Neural progenitor cell (in vitro differentiated cells): ENCODE results near the gene PLEKHG7. TPM values are rescaled to one million over a fixed set of nuclear protein-coding genes. Genes with fewer than 3 reads are reported as not detected.
A peak's percentile ranks its signal among the peaks of the same experiment; 100 is the strongest.

Experiments used
- DNase-seq: peaks from one replicate; pipeline ENCODE4 v3.0.0-alpha.2; 2016; ENCODE audit warnings: low spot score
- H2AFZ ChIP-seq: fragments of 200-600 bp; sonication (generic); replicated peaks from 2 replicates; pipeline ENCODE4 v1.6.1; 2016; ENCODE audit warnings: antibody characterized with exemption
- H3F3A ChIP-seq: fragments of 200-600 bp; sonication (generic); 2 replicates; pipeline ENCODE4 v1.6.1; 2016; ENCODE audit warnings: antibody characterized with exemption, low read depth
- H3K27ac ChIP-seq: fragments of 200-600 bp; sonication (generic); 2 replicates; pipeline ENCODE4 v1.5.1; 2016; ENCODE audit warnings: mild to moderate bottlenecking
- H3K27me3 ChIP-seq: fragments of 200-600 bp; sonication (generic); 2 replicates; pipeline ENCODE4 v1.6.1; 2016; ENCODE audit warnings: mild to moderate bottlenecking, moderate library complexity
- H3K36me3 ChIP-seq: fragments of 200-600 bp; sonication (generic); 2 replicates; pipeline ENCODE4 v1.5.1; 2016
- H3K4me1 ChIP-seq: fragments of 200-600 bp; sonication (generic); 2 replicates; pipeline ENCODE4 v1.6.1; 2016; ENCODE audit warnings: mixed run types
- H3K4me2 ChIP-seq: fragments of 200-600 bp; sonication (generic); 2 replicates; pipeline ENCODE4 v1.6.1; 2016
- H3K4me3 ChIP-seq: fragments of 200-600 bp; sonication (generic); 2 replicates; pipeline ENCODE4 v1.5.1; 2016
- H3K79me2 ChIP-seq: fragments of 200-600 bp; sonication (generic); 2 replicates; pipeline ENCODE4 v1.6.1; 2016; ENCODE audit warnings: low read depth
- H3K9ac ChIP-seq: fragments of 200-600 bp; sonication (generic); 2 replicates; pipeline ENCODE4 v1.6.1; 2016
- H3K9me3 ChIP-seq: fragments of 200-600 bp; sonication (generic); 2 replicates; pipeline ENCODE4 v1.5.1; 2016; ENCODE audit warnings: low read depth
- H4K20me1 ChIP-seq: fragments of 200-600 bp; sonication (generic); 2 replicates; pipeline ENCODE4 v1.6.1; 2016; ENCODE audit warnings: low read depth
- H3K27ac Mint-ChIP-seq: 3 replicates; pipeline ENCODE4 v1.8.0; 2021; ENCODE audit warnings: mixed read lengths
- H3K27me3 Mint-ChIP-seq: 2 replicates; pipeline ENCODE4 v1.8.0; 2022; ENCODE audit warnings: low read depth, mild to moderate bottlenecking, inconsistent platforms, moderate library complexity, mixed read lengths; ENCODE audit not compliant: insufficient read depth
- H3K36me3 Mint-ChIP-seq: 3 replicates; pipeline ENCODE4 v1.8.0; 2021; ENCODE audit warnings: mixed read lengths
- H3K4me1 Mint-ChIP-seq: 3 replicates; pipeline ENCODE4 v1.8.0; 2021; ENCODE audit warnings: mixed read lengths
- H3K4me3 Mint-ChIP-seq: 3 replicates; pipeline ENCODE4 v1.8.0; 2021; ENCODE audit warnings: mild to moderate bottlenecking, moderate library complexity, mixed read lengths
- H3K9me3 Mint-ChIP-seq: 3 replicates; pipeline ENCODE4 v1.8.0; 2020; ENCODE audit warnings: mixed read lengths
- CTCF ChIP-seq: fragments of 200-600 bp; sonication (generic); IDR thresholded peaks from 2 replicates; pipeline ENCODE4 v1.5.1; 2017; ENCODE audit warnings: antibody characterized with exemption, mild to moderate bottlenecking
- EZH2 ChIP-seq: fragments of 200-600 bp; sonication (generic); IDR thresholded peaks from 2 replicates; pipeline ENCODE4 v1.6.1; 2017; ENCODE audit warnings: antibody characterized with exemption, mild to moderate bottlenecking, moderate library complexity
- EZH2phosphoT487 ChIP-seq: fragments of 200-600 bp; sonication (generic); IDR thresholded peaks from 2 replicates; pipeline ENCODE4 v1.6.1; 2017; ENCODE audit warnings: antibody characterized with exemption
- total RNA-seq: library from RNA; depleted of rRNA; stranded (reverse); fragments of >200 nt; gene quantifications from 2 replicates; pipeline ENCODE4 v1.2.3, GENCODE V29; 2015; ENCODE audit warnings: low replicate concordance

PLEKHG7 gene
- total RNA-seq, 1 donor from 2014 or later, result not detected

DNA sequence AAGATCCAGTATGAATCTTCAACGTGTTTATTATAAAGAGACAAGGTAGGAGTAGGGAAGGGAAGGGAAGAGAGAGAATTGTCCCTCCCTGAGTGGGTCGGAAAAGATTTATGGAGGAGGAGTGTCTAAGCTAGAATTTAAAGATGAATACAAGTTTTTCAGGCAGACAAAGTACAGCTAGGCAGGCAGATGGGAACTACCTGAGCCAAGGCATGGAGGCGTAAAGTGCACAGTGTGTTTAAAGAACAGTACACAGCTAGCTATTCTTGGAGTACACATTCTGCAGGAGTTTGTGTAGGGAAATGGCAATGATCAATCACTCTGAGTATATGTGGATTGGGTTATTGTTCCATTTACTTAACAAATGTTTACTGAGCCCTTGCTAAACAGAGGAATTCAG lies 20.1 kb downstream of the PLEKHG7 start:
- peaks cover 8% of the 10 kb centered on the region for H3K9me3 ChIP-seq
- no peaks in the 10 kb centered on the region for H3K36me3 ChIP-seq
- H3K9me3 Mint-ChIP-seq, result peaks cover 6% of the 10 kb centered on the region
- no peaks in the 10 kb centered on the region for H3K27me3 ChIP-seq
- no peak overlapping the region for H3K27ac Mint-ChIP-seq
- no peaks in the 10 kb centered on the region for H3K79me2 ChIP-seq
- H3K36me3 Mint-ChIP-seq, result no peaks in the 10 kb centered on the region
- H3K4me2 ChIP-seq, result no peak overlapping the region
- no peak overlapping the region for H3K27ac ChIP-seq
- no peaks in the 10 kb centered on the region for H3F3A ChIP-seq
- DNase-seq, result no peak
- H4K20me1 ChIP-seq, result no peaks in the 10 kb centered on the region
- no peak overlapping the region for H3K4me3 ChIP-seq
- TF ChIP-seq EZH2phosphoT487, result no peak
- no peak for TF ChIP-seq EZH2
- no peak for TF ChIP-seq CTCF
- H3K4me1 ChIP-seq, result no peaks in the 10 kb centered on the region
- H3K27me3 Mint-ChIP-seq, result no peaks in the 10 kb centered on the region
- no peak overlapping the region for H2AFZ ChIP-seq
- no peak overlapping the region for H3K9ac ChIP-seq
- no peaks in the 10 kb centered on the region for H3K4me1 Mint-ChIP-seq
- no peak overlapping the region for H3K4me3 Mint-ChIP-seq

GRCh38 chr12:92726850-92727249 lies 24.1 kb downstream of the PLEKHG7 start:
- Histone ChIP-seq H3K36me3 (no peaks in the 10 kb centered on the region), H3K9me3 (peaks cover 8% of the 10 kb centered on the region), H3K4me3 (no peak overlapping the region), H3K9ac (no peak overlapping the region), H3K79me2 (no peaks in the 10 kb centered on the region), H3K27ac (no peak overlapping the region), H3F3A (no peaks in the 10 kb centered on the region), H2AFZ (no peak overlapping the region), H3K4me1 (peaks cover 11% of the 10 kb centered on the region), H4K20me1 (no peaks in the 10 kb centered on the region), H3K27me3 (no peaks in the 10 kb centered on the region), H3K4me2 (no peak overlapping the region)
- Mint-ChIP-seq H3K4me3 (no peak overlapping the region), H3K36me3 (no peaks in the 10 kb centered on the region), H3K27ac (no peak overlapping the region), H3K4me1 (no peaks in the 10 kb centered on the region), H3K27me3 (no peaks in the 10 kb centered on the region), H3K9me3 (peaks cover 6% of the 10 kb centered on the region)
- TF ChIP-seq CTCF, result no peak
- TF ChIP-seq EZH2, result no peak
- no peak for TF ChIP-seq EZH2phosphoT487
- DNase-seq, result no peak

- H3K4me2 ChIP-seq, result no peak overlapping the region
- H3F3A ChIP-seq, result no peaks in the 10 kb centered on the region
- peaks cover 11% of the 10 kb centered on the region for H3K4me1 ChIP-seq
- no peak overlapping the region for H3K4me3 ChIP-seq
- no peak overlapping the region for H3K4me3 Mint-ChIP-seq
- H3K9ac ChIP-seq, result no peak overlapping the region
- no peak for TF ChIP-seq EZH2
- TF ChIP-seq EZH2phosphoT487, result no peak
- TF ChIP-seq CTCF, result no peak
- H2AFZ ChIP-seq, result no peak overlapping the region
- H3K27ac ChIP-seq, result no peak overlapping the region
- no peaks in the 10 kb centered on the region for H4K20me1 ChIP-seq
- peak overlapping the region; percentile 11 for H3K27ac Mint-ChIP-seq
- H3K27me3 ChIP-seq, result no peaks in the 10 kb centered on the region
- no peaks in the 10 kb centered on the region for H3K36me3 Mint-ChIP-seq
- peaks cover 4% of the 10 kb centered on the region for H3K9me3 ChIP-seq
- H3K79me2 ChIP-seq, result no peaks in the 10 kb centered on the region
- no peaks in the 10 kb centered on the region for H3K36me3 ChIP-seq
- no peak for DNase-seq
- H3K9me3 Mint-ChIP-seq, result no peaks in the 10 kb centered on the region
- H3K4me1 Mint-ChIP-seq, result no peaks in the 10 kb centered on the region
- H3K27me3 Mint-ChIP-seq, result no peaks in the 10 kb centered on the region
These were observed 27.1 kb downstream of the PLEKHG7 start for GRCh38 chr12:92729773-92730305.
